Measurements from ENCODE around the gene TCFL5.

The TCFL5 gene

DNA sequence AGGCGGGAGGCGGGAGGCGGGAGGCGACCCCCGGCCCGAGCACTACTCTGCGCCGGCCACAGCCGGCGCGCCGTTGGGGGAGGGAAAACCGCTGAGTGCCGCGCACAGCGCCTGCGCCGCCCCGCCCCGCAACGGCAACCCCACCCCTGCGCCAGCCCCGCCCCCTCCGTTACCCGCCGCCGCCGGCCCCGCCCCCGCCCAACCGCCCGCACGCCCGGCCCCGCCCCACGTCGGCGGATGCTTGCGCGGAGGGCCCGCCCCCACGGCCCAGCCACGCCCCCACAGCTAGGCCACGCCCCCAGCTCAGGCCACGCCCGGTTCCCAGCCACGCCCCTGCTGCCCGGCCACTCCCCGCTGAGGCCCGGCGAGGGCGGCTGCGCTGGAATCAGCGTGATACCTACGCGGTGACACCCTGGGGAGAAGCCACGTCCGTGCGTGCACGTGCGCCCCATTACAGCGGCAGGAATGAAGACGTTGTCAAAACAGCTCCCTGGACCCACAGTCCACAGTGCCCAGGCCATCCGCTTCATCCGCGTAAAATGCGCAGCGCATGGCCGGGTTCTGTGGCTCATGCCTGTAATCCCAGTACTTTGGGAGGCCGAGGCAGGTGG is at the start of gene TCFL5:
TCFL5 (minus strand) TSS at position 97 of the 611 bp plus-strand sequence. CDS start 152 bp downstream, outside the sequence.
- DNase-seq: no peak

DNA sequence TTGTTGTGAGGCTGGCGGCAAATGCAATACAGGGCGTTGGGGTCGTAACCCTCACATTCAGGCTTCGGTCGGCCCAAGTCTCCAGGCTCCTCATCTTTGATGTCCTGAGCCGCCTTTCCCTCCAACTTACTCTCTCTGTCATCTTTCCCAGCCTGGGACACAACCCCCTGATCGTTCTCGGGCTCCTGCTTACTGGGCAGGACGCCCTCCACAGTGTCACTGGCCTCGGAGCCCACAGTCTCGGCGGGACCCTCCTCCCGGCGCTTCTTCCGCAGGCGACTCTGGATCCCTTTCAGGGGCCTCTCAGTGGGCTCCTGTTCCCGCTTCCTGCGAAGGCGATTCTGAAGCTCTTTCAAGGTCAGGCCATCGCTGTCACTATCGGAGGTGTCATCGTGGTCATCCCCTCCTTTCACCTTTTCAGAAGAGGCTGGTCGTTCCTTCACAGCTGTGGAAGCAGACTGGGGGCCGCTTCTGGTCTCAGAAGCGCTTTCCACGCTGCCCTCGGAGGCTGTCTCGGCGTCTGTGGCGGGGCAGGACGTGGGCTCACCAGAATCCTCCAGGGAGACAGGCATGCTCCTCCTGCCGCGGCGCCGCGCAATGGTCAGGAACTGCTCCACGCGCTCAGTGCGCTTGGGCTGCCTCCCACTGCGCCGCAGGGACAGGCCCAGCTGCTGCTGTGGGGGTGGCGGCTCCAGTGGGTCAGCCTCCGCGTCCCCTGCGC is 49.3 kb upstream of the TCFL5 start:
- DNase-seq: no peak

DNA sequence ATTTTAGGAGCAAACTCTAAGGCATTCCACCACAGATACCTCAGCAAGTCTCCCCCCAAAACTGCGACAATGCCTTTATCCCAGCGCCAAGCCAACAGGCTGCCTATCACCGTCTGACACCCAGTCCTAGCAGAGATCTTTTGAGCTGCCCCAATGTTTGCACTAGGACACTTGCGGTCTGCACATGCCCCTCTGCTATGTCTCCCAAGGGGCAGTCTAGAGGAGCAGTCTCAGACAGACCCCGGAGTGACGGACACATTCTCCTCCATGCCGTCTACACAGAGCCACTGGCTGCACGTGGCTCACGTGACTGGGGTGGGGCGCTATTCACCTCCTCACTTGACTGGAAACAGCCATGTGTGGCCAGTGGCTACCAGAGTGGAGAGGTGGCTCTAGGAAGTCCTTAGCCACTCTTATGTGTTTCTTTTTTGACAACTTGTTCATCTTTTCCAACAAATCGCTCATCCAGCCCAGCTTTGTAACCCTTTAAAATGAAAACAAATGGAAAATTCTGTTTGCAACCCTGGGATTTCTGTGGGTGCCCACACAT is 48.7 kb upstream of the TCFL5 start:
- no peak for DNase-seq

DNA sequence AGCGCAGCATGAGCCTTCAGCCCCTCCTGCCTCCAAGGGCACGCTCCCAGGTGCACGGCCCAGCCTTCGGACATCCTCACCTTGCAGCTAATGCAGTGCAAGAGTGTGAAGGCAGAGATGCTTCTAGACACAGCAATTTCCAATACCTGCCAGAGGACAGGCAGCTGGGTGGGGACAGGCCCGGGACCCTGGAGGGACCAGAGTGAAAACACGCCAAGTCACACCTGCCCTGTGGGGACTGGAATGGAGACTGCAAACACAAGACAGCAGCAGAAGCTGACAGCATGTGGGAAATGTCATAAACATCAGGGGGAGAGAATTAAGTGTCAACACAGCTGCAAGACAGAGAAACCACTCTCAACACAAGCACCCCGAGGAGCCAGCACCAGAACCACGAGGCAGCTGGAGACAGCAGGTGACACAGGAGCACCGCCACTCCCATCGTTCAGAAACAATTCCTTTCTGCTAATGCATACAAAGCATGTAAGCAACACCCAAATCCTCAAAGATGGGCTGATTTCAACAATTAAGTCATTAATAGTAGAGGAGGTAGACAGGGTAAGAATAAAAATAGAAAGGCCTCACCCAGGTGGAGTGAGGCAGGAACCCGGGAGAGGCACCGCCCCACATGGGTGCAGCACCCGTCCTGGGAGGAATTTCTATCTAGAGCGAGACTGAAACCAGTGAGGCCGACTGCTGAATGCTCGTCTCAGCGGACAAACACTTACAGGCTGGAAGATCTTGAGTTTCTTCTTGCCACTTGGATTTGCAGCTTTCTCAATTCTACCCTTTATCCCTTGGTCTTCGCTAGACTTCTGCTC is 47.6 kb upstream of the TCFL5 start:
- DNase-seq: no peak

DNA sequence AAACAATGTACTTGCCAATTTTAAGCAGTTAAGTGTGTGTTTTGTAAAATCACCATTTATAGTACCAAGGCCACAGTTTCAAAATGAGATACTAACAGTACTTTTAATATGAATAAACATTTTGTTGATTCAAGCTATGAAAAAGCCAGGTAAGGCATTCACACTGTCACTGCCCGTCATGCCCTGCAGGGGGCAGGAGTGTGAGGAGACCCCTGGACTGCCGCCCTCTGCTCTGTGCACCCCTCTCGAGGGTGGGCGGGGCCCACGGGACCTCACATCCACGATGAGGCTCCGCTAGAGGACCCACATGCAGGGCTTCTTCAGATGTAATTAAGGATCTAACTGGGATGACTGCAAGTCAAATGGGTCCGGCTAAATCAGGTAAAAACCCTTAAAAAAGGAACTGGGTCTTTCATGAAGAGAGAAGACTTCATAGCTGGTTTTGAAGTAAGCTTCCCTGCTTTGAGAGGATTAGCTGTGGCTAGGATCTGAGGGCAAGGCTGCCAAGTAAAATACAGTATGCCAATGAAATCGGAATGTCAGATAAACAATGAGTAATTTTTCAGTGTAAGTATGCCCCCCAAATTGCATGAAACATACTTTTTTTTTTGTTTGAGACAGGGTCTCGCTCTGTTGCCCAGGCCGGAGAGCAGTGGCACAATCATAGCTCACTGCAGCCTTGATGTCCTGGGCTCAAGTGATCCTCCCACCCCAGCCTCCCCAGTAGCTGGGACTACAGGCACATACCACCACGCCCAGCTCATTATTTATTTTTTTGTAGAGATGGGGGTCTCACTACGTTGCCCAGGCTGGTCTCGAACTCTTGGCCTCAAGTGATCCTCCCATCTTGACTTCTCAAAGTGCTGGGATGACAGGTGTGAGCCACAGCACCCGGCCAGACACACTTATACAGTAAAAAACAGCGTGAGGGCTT is 46.0 kb upstream of the TCFL5 start:
- no peak for DNase-seq

DNA sequence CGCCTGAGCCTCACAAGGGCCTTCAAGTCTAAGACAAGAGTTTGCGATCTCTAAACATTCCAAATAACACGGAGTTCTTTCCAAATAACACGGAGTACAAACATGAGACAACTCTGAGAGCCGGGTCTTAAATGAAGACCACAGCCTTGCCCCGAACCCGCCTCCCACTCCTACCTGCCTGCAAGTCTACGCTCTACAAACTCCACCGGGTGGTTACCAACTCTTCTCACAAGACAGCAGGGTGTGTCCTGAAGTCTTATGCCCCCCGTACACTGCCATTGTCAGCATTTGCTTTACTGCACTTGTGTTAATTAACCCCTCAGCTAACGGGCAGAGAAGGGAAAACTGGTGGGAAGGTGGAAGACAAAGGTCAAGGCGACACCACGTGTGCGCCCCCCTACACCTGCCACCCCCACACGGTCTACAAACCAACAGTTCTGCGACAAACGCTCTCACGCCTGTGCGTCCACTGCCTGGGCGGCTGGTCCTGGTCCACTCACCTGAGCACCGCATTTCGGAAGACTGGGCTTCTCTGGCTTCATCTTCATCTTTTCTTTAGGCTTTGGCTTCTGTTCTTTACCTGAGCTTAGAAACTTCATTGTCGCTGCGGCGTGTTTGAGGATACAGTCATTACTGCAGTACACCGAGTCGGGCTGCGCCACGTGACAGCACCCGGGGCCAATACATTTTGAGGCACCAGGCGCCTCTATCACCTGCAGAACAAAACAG is 45.2 kb upstream of the TCFL5 start:
- DNase-seq: no peak

DNA sequence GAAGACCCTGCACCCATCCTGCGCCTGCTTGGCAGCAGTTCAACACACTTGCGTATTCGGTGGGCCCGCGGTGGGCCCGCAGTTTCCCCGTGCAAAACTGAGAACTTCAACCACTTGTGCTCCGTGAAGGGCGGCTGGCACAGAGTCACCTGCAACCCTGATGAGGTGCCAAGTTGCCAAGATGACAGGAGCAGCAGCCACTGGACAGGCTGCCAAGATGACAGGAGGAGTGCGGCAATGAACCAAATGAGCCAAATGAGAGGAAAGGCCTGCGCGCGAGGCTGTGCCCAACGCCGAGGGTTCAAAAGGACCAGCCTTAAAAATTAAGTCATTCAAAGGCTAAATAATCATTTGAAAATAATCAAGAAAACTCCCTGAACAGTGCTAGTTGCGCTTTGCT is 44.6 kb upstream of the TCFL5 start:
- DNase-seq: no peak

DNA sequence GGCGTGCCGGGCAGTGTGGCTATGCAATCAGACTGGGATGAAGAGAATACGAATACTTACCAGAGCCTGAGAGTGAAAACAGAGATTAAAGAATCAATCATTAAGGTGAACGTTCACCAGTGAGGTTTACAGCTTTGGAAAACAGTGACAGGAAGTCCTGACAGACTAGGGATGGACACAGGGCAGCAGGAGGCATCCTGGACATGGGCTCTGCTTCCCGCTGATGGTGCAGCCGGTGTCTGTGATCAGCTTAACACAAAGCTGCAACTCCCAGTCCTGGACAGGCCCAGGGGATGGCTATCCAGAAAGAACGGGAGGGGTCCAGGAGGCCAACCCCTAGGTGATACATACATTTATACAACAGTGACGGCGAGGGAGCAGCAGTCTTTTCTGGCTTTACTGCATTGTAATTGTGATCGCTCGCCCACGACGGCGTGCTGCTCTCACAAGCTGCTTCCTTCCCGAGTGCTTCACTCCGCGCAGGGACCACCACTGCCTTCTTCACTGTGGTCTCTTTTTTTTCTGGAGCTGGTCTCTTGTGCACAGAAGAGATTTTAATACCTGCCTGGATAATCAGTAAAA is 44.0 kb upstream of the TCFL5 start:
- DNase-seq: no peak

DNA sequence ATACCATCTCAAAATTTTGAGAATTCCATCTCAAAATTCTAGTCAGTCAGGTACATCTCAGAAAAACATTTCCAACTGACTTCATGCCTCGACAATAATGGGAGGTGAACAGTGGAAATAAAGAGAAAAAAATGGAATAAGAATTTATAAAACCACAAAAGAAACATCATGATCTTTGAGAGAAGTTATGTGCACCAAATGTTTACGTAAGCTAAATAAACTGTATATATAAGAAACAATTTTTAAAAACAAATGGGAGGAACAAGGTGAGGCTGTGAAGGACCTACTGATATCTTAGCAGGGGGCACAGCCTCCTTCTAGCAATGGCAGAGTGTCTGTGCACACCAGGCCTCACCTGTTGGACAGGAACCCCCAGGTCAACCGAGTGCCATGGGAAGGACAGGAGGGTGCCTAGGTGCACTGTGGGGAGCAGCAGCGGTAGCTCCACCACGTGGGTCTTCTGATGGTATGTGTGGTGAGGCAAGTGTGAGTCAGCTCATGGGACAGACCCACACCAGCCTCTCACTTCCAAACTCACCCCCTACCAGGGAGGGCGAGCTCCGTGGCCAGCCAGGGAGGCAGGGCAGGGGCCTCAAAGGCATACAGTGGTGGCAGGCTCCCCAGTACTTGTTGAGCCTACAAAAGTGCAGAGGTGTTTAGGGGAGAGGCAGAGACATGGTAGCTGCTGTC is 41.4 kb upstream of the TCFL5 start:
- no peak for DNase-seq

DNA sequence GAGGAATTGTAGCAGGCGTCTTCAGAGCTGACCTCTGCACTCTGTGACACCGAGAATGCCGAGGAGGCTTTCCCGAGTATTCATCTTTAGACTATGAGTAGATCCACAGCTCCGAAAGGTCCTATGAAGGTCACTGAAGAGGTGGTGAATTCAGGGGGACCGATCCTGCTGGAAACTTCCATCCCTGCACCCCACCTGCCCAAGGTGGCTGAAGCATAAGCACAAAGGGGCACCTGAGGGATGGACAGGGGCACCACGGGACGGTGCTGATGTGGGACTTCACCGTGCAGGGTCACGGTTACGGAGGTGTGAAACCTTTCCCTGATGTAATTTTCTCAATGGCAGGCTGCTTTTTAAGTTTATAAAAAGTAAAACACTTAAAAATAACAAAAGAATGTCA is 40.3 kb upstream of the TCFL5 start:
- no peak for DNase-seq

DNA sequence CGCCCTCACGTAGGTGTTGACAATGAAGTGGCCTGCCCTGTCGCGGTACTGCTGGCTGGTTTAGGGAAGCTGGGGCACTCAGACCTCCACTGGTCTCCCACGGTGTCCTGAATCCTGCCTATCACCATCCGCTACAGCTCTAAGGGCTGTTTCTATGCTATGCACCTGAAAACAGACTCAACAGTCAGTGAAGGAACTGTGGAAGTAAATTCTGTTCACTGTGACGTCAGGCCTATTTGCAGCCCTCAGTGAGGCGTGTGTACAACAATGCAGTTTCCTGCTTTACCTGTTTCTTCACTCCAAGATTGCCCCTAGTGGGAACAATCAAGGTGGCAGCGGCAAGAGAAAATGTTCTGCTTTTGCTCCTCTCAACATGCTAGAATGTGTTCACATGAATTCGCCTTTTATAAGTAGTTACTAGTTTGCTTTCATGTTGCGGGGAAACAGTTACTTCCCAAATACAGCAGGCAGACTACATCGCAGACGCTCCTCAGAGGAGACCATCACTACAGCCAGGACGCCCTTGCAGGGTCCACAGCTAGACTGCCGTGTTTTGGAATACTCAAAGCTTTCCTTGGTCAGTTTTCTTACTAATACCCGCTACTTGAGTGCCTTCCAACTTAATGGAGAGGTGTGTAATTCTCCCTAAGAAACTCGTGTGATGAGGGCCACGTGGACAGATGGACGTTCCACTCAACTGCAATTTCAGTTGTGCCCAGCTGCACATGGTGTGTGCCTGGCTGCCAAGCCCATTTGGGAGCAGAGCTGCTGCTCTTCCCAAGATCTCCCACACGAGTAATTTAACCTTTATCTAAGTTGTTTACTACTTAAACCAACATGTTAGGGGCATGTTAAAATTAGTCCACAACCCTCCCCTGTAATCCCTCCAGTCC is 39.3 kb upstream of the TCFL5 start:
- DNase-seq: no peak

DNA sequence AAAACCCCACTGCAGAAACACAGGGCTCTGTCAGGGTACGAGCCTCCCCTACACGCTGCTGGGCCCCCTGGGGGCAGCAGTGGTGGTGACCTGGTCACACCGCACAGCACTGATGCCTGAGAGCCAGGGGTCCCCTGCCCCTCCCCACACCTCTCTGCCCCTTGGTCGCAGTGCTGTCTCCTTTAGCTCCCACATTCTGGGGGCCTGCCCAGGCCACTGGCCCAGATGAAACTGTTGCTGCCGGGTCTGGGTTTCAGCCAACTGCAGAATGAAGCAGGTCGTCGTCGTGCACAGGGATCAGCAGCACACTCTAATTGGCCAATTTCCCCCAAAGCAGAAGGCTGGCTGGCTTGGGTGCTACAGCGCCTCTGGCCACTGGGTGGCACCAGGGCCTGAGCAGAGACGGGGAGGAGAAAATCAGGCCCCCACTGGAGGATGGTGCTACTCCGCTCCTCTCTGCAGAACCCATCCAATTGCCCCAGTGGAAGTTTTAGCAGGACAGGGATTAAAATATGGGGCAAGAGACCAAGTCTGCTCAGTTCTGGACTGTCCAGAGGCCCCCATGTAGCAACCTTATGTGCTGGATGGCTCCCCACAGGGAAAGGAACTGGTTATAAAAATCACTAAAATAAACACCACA is 38.5 kb upstream of the TCFL5 start:
- DNase-seq: no peak

DNA sequence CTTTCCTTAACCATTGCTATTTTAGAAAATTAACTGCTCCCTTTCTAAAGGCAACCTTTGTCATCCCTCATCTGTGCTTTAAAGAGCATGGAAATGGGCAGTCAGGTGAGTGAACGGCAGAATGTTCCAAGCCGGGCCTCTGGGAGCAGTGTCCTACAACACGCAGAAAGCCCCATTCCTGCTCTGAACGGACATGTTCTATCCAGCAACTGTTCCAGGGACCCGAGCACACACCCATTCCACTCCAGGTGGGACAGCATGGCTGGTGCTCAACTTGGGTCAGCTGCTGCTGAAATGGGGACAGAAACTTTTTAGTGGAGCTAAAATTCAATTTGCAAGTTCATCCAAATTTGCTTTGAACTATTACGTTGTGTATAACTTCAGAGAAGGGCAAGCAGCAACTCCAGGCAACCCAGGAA is 38.0 kb upstream of the TCFL5 start:
- no peak for DNase-seq

DNA sequence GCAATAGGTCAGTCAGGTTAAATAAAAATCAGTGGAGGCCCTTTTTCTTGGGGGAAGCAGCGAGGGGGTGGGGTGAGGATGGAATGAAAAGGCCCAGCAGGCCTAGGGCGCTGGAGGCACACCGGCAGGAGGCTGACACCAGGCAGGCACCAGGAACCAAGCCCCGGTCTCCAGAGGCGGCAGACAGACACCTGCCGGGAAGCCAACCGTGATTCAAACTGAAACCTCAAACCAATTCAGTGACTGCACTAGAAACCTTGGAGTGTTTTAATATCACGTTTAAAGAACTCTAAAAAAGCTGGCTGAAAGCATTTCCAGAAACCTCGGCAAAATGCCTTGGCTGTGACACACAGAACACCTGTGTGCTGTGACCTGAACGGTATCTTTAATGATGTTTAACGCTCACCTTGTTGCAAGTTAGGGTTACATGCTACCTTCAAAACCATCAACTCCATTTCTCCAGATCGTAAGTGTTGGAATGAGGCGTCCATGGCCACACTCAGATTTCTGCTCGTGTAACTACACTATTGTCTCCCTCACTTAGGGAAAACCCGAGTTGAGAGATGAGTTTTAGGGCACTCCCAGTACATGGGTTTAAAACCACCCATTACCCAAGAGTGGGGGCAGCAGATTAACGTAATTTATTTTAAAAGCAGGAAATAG is 37.5 kb upstream of the TCFL5 start:
- no peak for DNase-seq

DNA sequence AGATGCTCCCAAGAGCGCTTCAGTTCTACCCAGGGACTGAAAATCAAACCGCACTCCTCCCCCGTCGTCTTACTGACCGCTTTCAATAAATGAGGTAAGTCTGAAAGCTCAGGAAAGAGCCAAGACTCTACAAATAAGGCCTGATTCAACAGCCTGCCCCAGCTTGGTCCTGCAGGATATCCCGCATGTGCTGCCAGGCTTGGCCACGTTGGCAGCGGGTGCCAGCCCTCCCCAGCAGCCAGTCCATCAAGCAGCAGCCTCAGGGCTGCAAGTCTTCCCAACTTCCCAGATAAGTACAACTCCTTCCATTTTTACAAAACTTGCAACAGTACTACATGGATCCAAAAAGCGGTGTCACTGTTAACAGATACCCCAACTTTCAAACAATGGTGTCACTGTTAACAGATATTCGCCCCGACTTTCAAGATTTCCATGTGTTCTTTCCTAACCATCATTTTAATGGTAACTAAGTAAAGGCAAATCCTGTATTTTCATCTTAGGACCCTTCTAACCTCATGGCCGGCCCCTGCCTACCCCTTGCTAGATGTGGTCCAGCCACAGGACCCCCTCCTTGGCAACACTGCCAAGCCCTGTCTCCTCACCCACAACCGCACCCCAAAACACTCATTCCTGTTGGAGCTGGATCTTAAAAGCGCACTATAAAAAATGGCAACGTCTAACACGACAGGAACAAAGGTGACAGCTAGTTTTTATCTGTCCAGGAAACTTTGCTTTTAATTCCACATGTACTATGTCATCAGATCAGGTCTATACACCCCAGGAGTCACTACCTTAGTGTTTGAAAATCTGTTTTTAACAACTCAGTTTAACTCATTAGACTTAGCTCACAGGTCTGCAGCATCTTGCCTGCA is 36.7 kb upstream of the TCFL5 start:
- no peak for DNase-seq

DNA sequence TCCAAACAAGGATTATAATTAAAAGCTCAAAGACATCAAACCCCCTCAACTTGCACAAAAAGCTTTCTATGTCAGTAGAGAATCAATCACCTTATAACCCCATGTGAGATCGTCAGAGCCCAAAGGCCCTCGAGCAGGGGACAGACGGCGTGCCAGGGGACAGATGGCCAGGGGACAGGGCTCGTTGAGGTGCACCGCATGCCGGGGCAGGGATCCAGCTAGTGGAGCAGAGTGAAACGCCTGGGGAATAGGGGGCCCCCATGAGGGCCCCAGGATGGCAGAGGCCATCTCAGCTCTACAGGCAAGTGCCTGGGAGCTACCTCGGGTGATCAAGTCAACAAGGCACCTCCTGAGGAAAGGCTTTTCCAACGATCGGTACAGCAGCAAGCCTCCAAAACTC is 36.0 kb upstream of the TCFL5 start:
- no peak for DNase-seq

DNA sequence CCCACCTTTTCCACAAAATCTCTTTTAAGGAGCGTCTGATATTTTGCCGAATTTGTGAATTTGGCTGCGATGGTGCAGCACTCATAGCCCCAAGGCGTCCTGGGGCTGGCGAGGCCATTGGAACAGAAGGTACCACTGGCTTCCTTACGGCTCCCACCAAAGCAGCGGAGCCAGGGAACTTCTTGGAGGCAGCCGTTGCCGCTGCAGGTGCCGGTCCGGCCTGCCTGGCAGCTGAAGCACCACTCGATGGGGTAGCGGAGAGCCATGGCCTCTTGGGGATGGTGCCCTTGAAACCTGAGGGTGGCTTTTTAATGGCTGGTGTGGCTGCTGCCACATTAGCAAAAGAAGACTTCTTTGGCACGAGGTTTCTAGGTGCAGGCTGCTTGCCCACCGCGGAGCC is 34.9 kb upstream of the TCFL5 start:
- no peak for DNase-seq

DNA sequence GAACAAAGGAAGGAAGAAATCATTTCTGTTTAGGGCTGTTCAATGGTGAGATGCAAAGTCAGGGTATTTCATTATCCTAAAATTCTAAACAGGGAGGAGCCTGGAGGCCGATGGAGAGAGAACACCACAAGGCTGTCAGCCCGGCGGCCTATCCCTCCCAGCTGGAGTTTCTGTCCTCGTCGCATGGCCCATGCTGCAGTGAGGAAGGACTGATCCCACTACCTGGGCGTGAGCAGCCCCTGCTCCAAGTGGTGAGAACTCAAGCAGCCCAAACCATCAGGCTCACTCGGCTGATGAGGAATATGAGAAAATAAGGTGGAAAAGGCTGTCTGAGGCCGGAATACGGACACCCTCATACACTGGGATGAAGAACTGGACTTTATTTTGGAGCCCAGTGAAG is 33.9 kb upstream of the TCFL5 start:
- no peak for DNase-seq

Measured in SIG-M5 (cell line).